ENCODE data around the gene HMMR.

DNA sequence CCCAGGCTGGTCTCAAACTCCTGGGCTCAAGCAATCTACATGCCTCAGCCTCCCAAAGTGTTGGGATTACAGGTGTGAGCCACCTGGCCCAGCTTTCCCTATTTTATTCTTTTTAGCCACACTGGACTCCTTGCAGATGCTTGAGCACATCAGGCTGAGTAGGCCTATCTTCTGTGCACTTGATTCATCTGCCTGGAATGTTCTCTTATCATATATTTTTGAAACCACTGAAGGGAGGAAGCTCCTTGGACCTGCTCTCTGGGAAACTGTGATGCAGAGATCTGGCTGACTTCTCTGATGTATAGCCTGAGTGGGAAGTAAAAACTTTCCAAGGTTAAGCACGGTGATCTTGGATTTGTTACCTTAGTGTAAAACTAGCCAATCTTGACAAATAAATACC is 38.5 kb downstream of the HMMR start:
- TF ChIP-seq SPI1 (IDR thresholded peaks at IDR 0.05; ENCODE audit: low read depth, low read length) (no peak), POLR2A (IDR thresholded peaks at IDR 0.05; ENCODE audit: low read depth, low read length) (no peak), POLR2AphosphoS5 (IDR thresholded peaks at IDR 0.05; ENCODE audit: low read depth, low read length) (no peak), TAF1 (IDR thresholded peaks at IDR 0.05; ENCODE audit: low read depth, low read length) (no peak), PAX5 (IDR thresholded peaks at IDR 0.05; ENCODE audit: insufficient read depth, low read length, severe bottlenecking) (no peak)

Measured in GM12891 (cell line).